Keratinocyte (primary cell): ENCODE measurements around the gene ATP4A. TPM values are rescaled to one million over a fixed set of nuclear protein-coding genes. Genes with fewer than 3 reads are reported as not detected.

Experiments
- DNase-seq: peaks from one replicate; pipeline ENCODE4 v3.0.0-alpha.2; 2011; ENCODE audit warnings: low read depth, missing footprints, low spot score
- FAIRE-seq: peaks from 2 replicates; lab custom pipeline; 2011; peaks lifted over from hg19 to GRCh38; lab: Jason Lieb, UNC
- H2AFZ ChIP-seq: 2 replicates; pipeline ENCODE4 v1.6.0; 2012; ENCODE audit warnings: low read length, control low read depth, inconsistent platforms; ENCODE audit not compliant: control insufficient read depth
- H3K27ac ChIP-seq: 2 replicates; pipeline ENCODE4 v1.5.1; 2011; ENCODE audit warnings: low read length; ENCODE audit not compliant: control insufficient read depth, insufficient read depth
- H3K27me3 ChIP-seq: 3 replicates; pipeline ENCODE4 v1.6.0; 2011; ENCODE audit warnings: low read length; ENCODE audit not compliant: control insufficient read depth, insufficient read depth; ENCODE audit errors: extremely low read depth
- H3K36me3 ChIP-seq, 2 experiments: 2 replicates in 1 of 2; 3 replicates in 1 of 2; pipeline ENCODE4 v1.5.1; 2011; ENCODE audit warnings: low read length in 2 of 2, mild to moderate bottlenecking in 1 of 2; ENCODE audit not compliant: control insufficient read depth in 2 of 2, insufficient read depth in 2 of 2; ENCODE audit errors: extremely low read depth in 1 of 2
- H3K4me1 ChIP-seq: 3 replicates; pipeline ENCODE4 v1.5.1; 2011; ENCODE audit warnings: low read length; ENCODE audit not compliant: control insufficient read depth, insufficient read depth; ENCODE audit errors: extremely low read depth
- H3K4me2 ChIP-seq: 3 replicates; pipeline ENCODE4 v1.6.0; 2011; ENCODE audit warnings: low read depth, low read length; ENCODE audit not compliant: control insufficient read depth, insufficient read depth; ENCODE audit errors: extremely low read depth
- H3K4me3 ChIP-seq, 3 experiments: fragments of 200-600 bp in 1 of 3; sonication (generic) in 1 of 3; 2 replicates in 2 of 3; 3 replicates in 1 of 3; pipeline ENCODE4 v1.5.1; 2011 to 2016; ENCODE audit warnings: low read length in 3 of 3, mild to moderate bottlenecking in 3 of 3, control low read depth in 2 of 3, inconsistent platforms in 1 of 3, low read depth in 1 of 3, mixed read lengths in 1 of 3, mixed run types in 1 of 3, moderate library complexity in 1 of 3; ENCODE audit not compliant: control insufficient read depth in 2 of 3, insufficient read depth in 2 of 3; ENCODE audit errors: extremely low read depth in 1 of 3
- H3K79me2 ChIP-seq: 2 replicates; pipeline ENCODE4 v1.6.0; 2012; ENCODE audit warnings: low read length; ENCODE audit not compliant: control insufficient read depth, insufficient read depth
- H3K9ac ChIP-seq: 3 replicates; pipeline ENCODE4 v1.6.0; 2011; ENCODE audit warnings: low read length; ENCODE audit not compliant: control insufficient read depth, insufficient read depth; ENCODE audit errors: extremely low read depth
- H3K9me1 ChIP-seq: 3 replicates; pipeline ENCODE4 v1.6.0; 2011; ENCODE audit warnings: low read length; ENCODE audit not compliant: control insufficient read depth, insufficient read depth; ENCODE audit errors: extremely low read depth
- H3K9me3 ChIP-seq: 2 replicates; pipeline ENCODE4 v1.5.1; 2012; ENCODE audit warnings: low read depth, low read length; ENCODE audit not compliant: control insufficient read depth
- H4K20me1 ChIP-seq: 3 replicates; pipeline ENCODE4 v1.6.0; 2011; ENCODE audit warnings: low read length; ENCODE audit not compliant: control insufficient read depth, insufficient read depth; ENCODE audit errors: extremely low read depth
- CTCF ChIP-seq, 3 experiments: IDR thresholded peaks in 1 of 3; conservative IDR thresholded peaks in 1 of 3; optimal IDR thresholded peaks in 1 of 3; 2 replicates in 2 of 3; 3 replicates in 1 of 3; pipeline versions ENCODE3 to v1.5.1; 2011; ENCODE audit warnings: low read length in 3 of 3, mild to moderate bottlenecking in 3 of 3, moderate library complexity in 2 of 3, control low read depth in 1 of 3, inconsistent platforms in 1 of 3; ENCODE audit not compliant: insufficient read depth in 2 of 3; ENCODE audit errors: extremely low read depth in 1 of 3
- EZH2 ChIP-seq: IDR thresholded peaks from one replicate; pipeline ENCODE4 v1.6.1; 2012; ENCODE audit warnings: inconsistent platforms, mild to moderate bottlenecking, low read length, moderate library complexity
- dilution Hi-C: fragments of 300-500 bp; cut with MboI; formaldehyde crosslinking; loops from one replicate; pipeline ENCODE4 v1.7.0; 2020; ENCODE audit warnings: low sequenced_read_pairs; ENCODE audit not compliant: extremely low pct_ligation_motif_present
- polyA plus RNA-seq, 5 experiments: library from polyadenylated mRNA; depleted of rRNA in 3 of 5; stranded (reverse) in 3 of 5; stranded (forward) in 1 of 5; unstranded in 1 of 5; fragments of >200 nt; gene quantifications; 1 replicate in 1 of 5; 2 replicates in 3 of 5; 3 replicates in 1 of 5; pipeline versions ENCODE4 v1.2.1 to v1.2.3, GENCODE V29; 2011 to 2012; ENCODE audit warnings: missing spikeins in 2 of 5, low read depth in 1 of 5, low replicate concordance in 1 of 5

ATP4A gene
- polyA plus RNA-seq, 1 donor (not counting 4 experiments of a cell fraction or from before 2014, with no cell fraction given) = not detected

DNA sequence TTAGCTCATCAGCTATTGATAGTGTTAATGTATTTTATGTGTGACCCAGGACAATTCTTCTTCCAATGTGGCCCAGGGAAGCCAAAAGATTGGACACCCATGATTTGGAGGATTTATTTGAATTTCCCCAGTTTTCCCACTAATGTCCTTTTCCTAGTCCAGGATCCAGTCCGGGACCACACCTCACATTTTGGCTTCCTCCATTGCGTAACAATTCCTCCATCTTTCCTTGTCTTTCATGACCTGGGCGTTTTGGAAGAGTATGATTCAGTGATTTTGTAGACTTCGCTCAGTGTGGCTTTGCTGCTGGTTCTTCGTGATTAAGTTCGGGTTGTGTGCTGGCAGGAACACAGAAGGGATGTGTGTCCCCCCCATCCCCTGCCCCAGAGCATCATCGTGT, 3.3 kb upstream of the ATP4A start:
- Histone ChIP-seq H4K20me1 (no peaks in the 10 kb centered on the region), H3K9me3 (no peaks in the 10 kb centered on the region), H3K9ac (no peak overlapping the region), H2AFZ (no peak overlapping the region), H3K9me1 (no peaks in the 10 kb centered on the region), H3K4me3 (no peak overlapping the region), H3K27ac (no peak overlapping the region), H3K4me1 (no peaks in the 10 kb centered on the region), H3K27me3 (no peaks in the 10 kb centered on the region), H3K79me2 (no peaks in the 10 kb centered on the region), H3K36me3 (no peaks in the 10 kb centered on the region), H3K4me2 (no peak overlapping the region)
- FAIRE-seq (no peak), DNase-seq (no peak)
- dilution Hi-C loops = no loop called here
- no peak for TF ChIP-seq EZH2

- dilution Hi-C loops = no loop called here
- no peak for FAIRE-seq
- no peak for TF ChIP-seq EZH2
- no peak for TF ChIP-seq CTCF (optimal IDR thresholded peaks at IDR 0.05 in 1 of 3, IDR thresholded peaks at IDR 0.05 in 1 of 3, conservative IDR thresholded peaks at IDR 0.05 in 1 of 3; ENCODE audit: extremely low read depth in 1 of 3, insufficient read depth in 2 of 3, low read length in 3 of 3)
- Histone ChIP-seq H4K20me1 (no peaks in the 10 kb centered on the region), H3K9me3 (no peaks in the 10 kb centered on the region), H3K4me3 (no peak overlapping the region), H3K9me1 (no peaks in the 10 kb centered on the region), H3K4me2 (no peak overlapping the region), H3K4me1 (no peaks in the 10 kb centered on the region), H3K36me3 (no peaks in the 10 kb centered on the region), H3K27ac (no peak overlapping the region), H3K27me3 (peaks cover 5% of the 10 kb centered on the region), H2AFZ (no peak overlapping the region), H3K9ac (no peak overlapping the region), H3K79me2 (no peaks in the 10 kb centered on the region)
- no peak for DNase-seq
These were observed 1.8 kb upstream of the ATP4A start for GRCh38 chr19:35565016-35565856.
